IMR-90 (cell line): Measurements from ENCODE around the gene PRKN. TPM values are rescaled to one million over a fixed set of nuclear protein-coding genes. Genes with fewer than 3 reads are reported as not detected.

Experiments
- ATAC-seq: fragments of 200-7000 bp; cut with Tn5 transposase; 2 replicates; pipeline ENCODE4 v1.9.1; 2020; ENCODE audit warnings: low read depth, mild to moderate bottlenecking, moderate library complexity
- BruUV-seq: library from RNA; stranded (reverse); fragments of 400-500 nt; replicated peaks from 2 replicates; lab custom pipeline; 2021; lab: Mats Ljungman, UMichigan
- CTCF ChIA-PET: fragments of 300-600 bp; formaldehyde crosslinking; extraction: SDS; loops from one replicate; lab custom pipeline; 2021; ENCODE audit warnings: antibody characterized with exemption; lab: Yijun Ruan, JAX
- POLR2A ChIA-PET: fragments of 300-600 bp; sonication (Branson Sonifier 250); formaldehyde crosslinking; loops from one replicate; lab custom pipeline; 2022; ENCODE audit warnings: antibody characterized with exemption; ENCODE audit not compliant: unreplicated experiment; lab: Charles Lee
- DNase-seq: peaks from one replicate; pipeline ENCODE4 v3.0.0; 2013
- H2AFZ ChIP-seq: replicated peaks from 2 replicates; pipeline ENCODE3; 2013; ENCODE audit warnings: low read length, mild to moderate bottlenecking; ENCODE audit not compliant: poor library complexity
- H2AK5ac ChIP-seq: 2 replicates; pipeline ENCODE4 v1.6.1; 2013; ENCODE audit warnings: low read depth, low read length, inconsistent platforms
- H2AK9ac ChIP-seq: replicated peaks from 2 replicates; pipeline ENCODE3; 2013; ENCODE audit warnings: mild to moderate bottlenecking, low read depth, low read length, moderate library complexity; ENCODE audit not compliant: poor library complexity
- H2BK120ac ChIP-seq: 2 replicates; pipeline ENCODE4 v1.6.1; 2013; ENCODE audit warnings: low read depth, low read length, inconsistent platforms
- H2BK15ac ChIP-seq: 3 replicates; pipeline ENCODE4 v1.6.1; 2013; ENCODE audit warnings: low read depth, low read length, inconsistent platforms
- H2BK20ac ChIP-seq: 2 replicates; pipeline ENCODE4 v1.6.1; 2013; ENCODE audit warnings: low read depth, mild to moderate bottlenecking, inconsistent platforms, low read length, moderate library complexity
- H2BK5ac ChIP-seq: 2 replicates; pipeline ENCODE4 v1.6.1; 2013; ENCODE audit warnings: mild to moderate bottlenecking, low read depth, low read length, inconsistent platforms; ENCODE audit not compliant: poor library complexity, severe bottlenecking
- H3K14ac ChIP-seq: replicated peaks from 2 replicates; pipeline ENCODE4 v1.6.1; 2013; ENCODE audit warnings: low read depth, low read length, inconsistent platforms
- H3K18ac ChIP-seq: 2 replicates; pipeline ENCODE4 v1.6.1; 2013; ENCODE audit warnings: low read depth, low read length, control low read depth
- H3K23ac ChIP-seq: 2 replicates; pipeline ENCODE4 v1.6.1; 2013; ENCODE audit warnings: low read depth, low read length, inconsistent platforms
- H3K27ac ChIP-seq: 2 replicates; pipeline ENCODE4 v1.5.1; 2013; ENCODE audit warnings: mild to moderate bottlenecking, control low read depth, low read length; ENCODE audit not compliant: insufficient read depth
- H3K27me3 ChIP-seq: 2 replicates; pipeline ENCODE4 v1.6.1; 2013; ENCODE audit warnings: low read length; ENCODE audit not compliant: control insufficient read depth, insufficient read depth
- H3K36me3 ChIP-seq: 2 replicates; pipeline ENCODE4 v1.6.1; 2013; ENCODE audit warnings: low read length, mixed read lengths; ENCODE audit not compliant: control insufficient read depth, insufficient read depth
- H3K4ac ChIP-seq: 2 replicates; pipeline ENCODE4 v1.6.1; 2013; ENCODE audit warnings: low read depth, low read length, inconsistent platforms
- H3K4me1 ChIP-seq: 2 replicates; pipeline ENCODE4 v1.6.1; 2013; ENCODE audit warnings: low read length, mixed read lengths; ENCODE audit not compliant: control insufficient read depth, insufficient read depth
- H3K4me2 ChIP-seq: 2 replicates; pipeline ENCODE4 v1.6.1; 2013; ENCODE audit warnings: low read depth, mild to moderate bottlenecking, control low read depth, low read length, moderate library complexity
- H3K4me3 ChIP-seq: 2 replicates; pipeline ENCODE4 v1.5.1; 2013; ENCODE audit warnings: low read depth, mild to moderate bottlenecking, control low read depth, low read length, moderate library complexity; ENCODE audit not compliant: insufficient read depth
- H3K56ac ChIP-seq: 2 replicates; pipeline ENCODE4 v1.6.1; 2013; ENCODE audit warnings: low read length, inconsistent platforms; ENCODE audit not compliant: insufficient read depth; ENCODE audit errors: extremely low read depth
- H3K79me1 ChIP-seq, 2 experiments: 2 replicates each; pipeline ENCODE4 v1.6.1; 2013; ENCODE audit warnings: low read length in 2 of 2, inconsistent platforms in 1 of 2, low read depth in 1 of 2
- H3K9ac ChIP-seq: 2 replicates; pipeline ENCODE4 v1.6.1; 2013; ENCODE audit warnings: low read depth, low read length, control low read depth
- H3K9me1 ChIP-seq: 2 replicates; pipeline ENCODE4 v1.6.1; 2013; ENCODE audit warnings: low read length, inconsistent platforms; ENCODE audit not compliant: insufficient read depth
- H3K9me3 ChIP-seq: 2 replicates; pipeline ENCODE4 v1.6.1; 2013; ENCODE audit warnings: low read length; ENCODE audit not compliant: control insufficient read depth, insufficient read depth
- H4K20me1 ChIP-seq: 2 replicates; pipeline ENCODE4 v1.6.1; 2013; ENCODE audit warnings: low read length, inconsistent platforms; ENCODE audit not compliant: insufficient read depth
- H4K5ac ChIP-seq: 2 replicates; pipeline ENCODE4 v1.6.1; 2013; ENCODE audit warnings: mild to moderate bottlenecking, low read depth, low read length, control low read depth
- H4K8ac ChIP-seq, 2 experiments: 2 replicates each; pipeline ENCODE4 v1.6.1; 2013; ENCODE audit warnings: low read depth in 2 of 2, low read length in 2 of 2, control low read depth in 1 of 2, inconsistent platforms in 1 of 2
- H4K91ac ChIP-seq: 2 replicates; pipeline ENCODE4 v1.6.1; 2013; ENCODE audit warnings: low read depth, low read length, inconsistent platforms; ENCODE audit not compliant: insufficient read depth
- BHLHE40 ChIP-seq: fragments of 150-350 bp; IDR thresholded peaks from 2 replicates; pipeline ENCODE4 v1.6.1; 2016; ENCODE audit warnings: mild to moderate bottlenecking, low read depth, low read length
- CEBPB ChIP-seq: IDR thresholded peaks from 2 replicates; pipeline ENCODE4 v1.6.1; 2012; ENCODE audit warnings: low read depth, low read length, improper control_type of control experiment
- CTCF ChIP-seq: conservative IDR thresholded peaks from 2 replicates; pipeline ENCODE4 v1.5.1; 2012; ENCODE audit warnings: mild to moderate bottlenecking, low read depth, low read length, improper control_type of control experiment
- FOS ChIP-seq: fragments of 150-350 bp; IDR thresholded peaks from 2 replicates; pipeline ENCODE4 v1.6.1; 2016; ENCODE audit warnings: low read depth, low read length
- MAZ ChIP-seq: IDR thresholded peaks from 2 replicates; pipeline ENCODE4 v1.6.1; 2012; ENCODE audit warnings: low read depth, mild to moderate bottlenecking, low read length, improper control_type of control experiment, moderate library complexity, borderline replicate concordance
- NFE2L2 ChIP-seq: fragments of 150-350 bp; IDR thresholded peaks from 2 replicates; pipeline ENCODE4 v1.6.1; 2016; ENCODE audit warnings: low read depth, mild to moderate bottlenecking, low read length
- POLR2A ChIP-seq: IDR thresholded peaks from 2 replicates; pipeline ENCODE4 v1.6.1; 2012; ENCODE audit warnings: mild to moderate bottlenecking, low read depth, low read length
- RAD21 ChIP-seq: IDR thresholded peaks from 2 replicates; pipeline ENCODE4 v1.6.1; 2012; ENCODE audit warnings: low read length, improper control_type of control experiment
- RCOR1 ChIP-seq: IDR thresholded peaks from 2 replicates; pipeline ENCODE4 v1.6.1; 2012; ENCODE audit warnings: mild to moderate bottlenecking, low read length, improper control_type of control experiment; ENCODE audit not compliant: insufficient replicate concordance
- RFX5 ChIP-seq: IDR thresholded peaks from 2 replicates; pipeline ENCODE4 v1.8.0; 2012; ENCODE audit warnings: low read depth, mild to moderate bottlenecking, low read length, moderate library complexity
- SMC3 ChIP-seq: fragments of 150-350 bp; IDR thresholded peaks from 2 replicates; pipeline ENCODE4 v1.6.1; 2016; ENCODE audit warnings: low read depth, mild to moderate bottlenecking, antibody characterized with exemption, low read length, moderate library complexity
- USF2 ChIP-seq: fragments of 150-350 bp; IDR thresholded peaks from 2 replicates; pipeline ENCODE4 v1.6.1; 2017; ENCODE audit warnings: mild to moderate bottlenecking, antibody characterized with exemption, low read length, low read depth
- WGBS, 2 experiments: methylation state at CpG; one replicate each; pipeline versions ENCODE4 v1.1.5 to v1.1.7; 2013; ENCODE audit warnings: missing lambda C conversion rate in 2 of 2; ENCODE audit not compliant: insufficient read length in 1 of 2; ENCODE audit errors: extremely low coverage in 2 of 2; 5-methylcytosine and 5-hydroxymethylcytosine counted together
- dilution Hi-C: fragments of 300-500 bp; cut with HindIII; formaldehyde crosslinking; loops from one replicate; pipeline ENCODE4 v1.14.3; 2018; ENCODE audit warnings: low sequenced_read_pairs; ENCODE audit not compliant: unreplicated experiment
- in situ Hi-C: fragments of 300-500 bp; cut with MboI; formaldehyde crosslinking; loops from 3 replicates; pipeline ENCODE4 v1.14.3; 2019; ENCODE audit warnings: low sequenced_read_pairs, inconsistent platforms, mixed read lengths
- intact Hi-C: fragments of 100-400 bp; cut with micrococcal nuclease; formaldehyde crosslinking; loops from 2 replicates; pipeline ENCODE4 v1.10.0; 2022
- polyA plus RNA-seq, 3 experiments: library from polyadenylated mRNA; depleted of rRNA; stranded (reverse); fragments of >200 nt; gene quantifications; 2 replicates each; pipeline ENCODE4 v1.2.3, GENCODE V29; 2012; ENCODE audit warnings: low replicate concordance in 1 of 3
- total RNA-seq: library from RNA; depleted of rRNA; stranded (reverse); fragments of >200 nt; gene quantifications from 2 replicates; pipeline ENCODE4 v1.2.3, GENCODE V29; 2012

PRKN gene
- total and polyA plus RNA-seq, 2 of the 4 experiments (the other 2 are of a cell fraction), result 0.15 to 0.18 TPM

GRCh38 chr6:161542346-161542980 is 1185.1 kb downstream of the PRKN start:
- intact Hi-C loops, result no loop called here
- H3K36me3 ChIP-seq, result no peaks in the 10 kb centered on the region
- no peak overlapping the region for H3K9ac ChIP-seq
- no peaks in the 10 kb centered on the region for H3K79me1 ChIP-seq
- DNase-seq, result no peak
- H3K9me3 ChIP-seq, result peaks cover 14% of the 10 kb centered on the region
- no peaks in the 10 kb centered on the region for H4K20me1 ChIP-seq
- H4K8ac ChIP-seq, result no peak overlapping the region
- H3K4ac ChIP-seq, result no peak overlapping the region
- no peak overlapping the region for H3K18ac ChIP-seq
- POLR2A ChIA-PET, result no interaction called here
- H2AK9ac ChIP-seq, result no peak overlapping the region
- no peak overlapping the region for H3K4me2 ChIP-seq
- H3K4me1 ChIP-seq, result no peaks in the 10 kb centered on the region
- ATAC-seq, result no peak
- no peak overlapping the region for H2BK120ac ChIP-seq
- dilution Hi-C loops, result no loop called here
- H2BK15ac ChIP-seq, result no peak overlapping the region
- no peak overlapping the region for H4K91ac ChIP-seq
- H2AFZ ChIP-seq, result no peak overlapping the region
- no peak overlapping the region for H2BK20ac ChIP-seq
- no peak for TF ChIP-seq CEBPB
- no peak for TF ChIP-seq RFX5
- no peak for TF ChIP-seq USF2
- no peak for TF ChIP-seq FOS
- TF ChIP-seq SMC3, result no peak
- no peak for TF ChIP-seq MAZ
- no peak for TF ChIP-seq RAD21
- no peak for TF ChIP-seq BHLHE40
- TF ChIP-seq CTCF, result no peak
- TF ChIP-seq POLR2A, result no peak
- TF ChIP-seq NFE2L2, result no peak
- TF ChIP-seq RCOR1, result no peak
- H3K14ac ChIP-seq, result no peak overlapping the region
- H3K27me3 ChIP-seq, result no peaks in the 10 kb centered on the region
- in situ Hi-C loops, result no loop called here
- no peak overlapping the region for H2AK5ac ChIP-seq
- H3K23ac ChIP-seq, result no peak overlapping the region
- no TSS peak for BruUV-seq
- H3K9me1 ChIP-seq, result no peaks in the 10 kb centered on the region
- no peak overlapping the region for H4K5ac ChIP-seq
- CTCF ChIA-PET, result no interaction called here
- no peak overlapping the region for H3K56ac ChIP-seq
- H3K4me3 ChIP-seq, result no peak overlapping the region
- H2BK5ac ChIP-seq, result no peak overlapping the region
- no CpG with 5 or more reads among the region's 4 CpGs for WGBS, 2 experiments
- no peak overlapping the region for H3K27ac ChIP-seq
